Type B pancreatic cell (in vitro differentiated cells): Measurements from ENCODE around the gene PCMT1. TPM values are rescaled to one million over a fixed set of nuclear protein-coding genes. Genes with fewer than 3 reads are reported as not detected.

ENCODE experiments used
- DNase-seq: peaks from one replicate; pipeline ENCODE4 v3.0.0; 2021; ENCODE audit warnings: mixed read lengths; ENCODE audit not compliant: unreplicated experiment; ENCODE audit errors: extremely low spot score
- H3K27ac Mint-ChIP-seq: 2 replicates; pipeline ENCODE4 v1.8.0; 2021; ENCODE audit warnings: mild to moderate bottlenecking, mixed read lengths
- H3K27me3 Mint-ChIP-seq: 2 replicates; pipeline ENCODE4 v1.8.0; 2021; ENCODE audit warnings: mixed read lengths
- H3K36me3 Mint-ChIP-seq: 2 replicates; pipeline ENCODE4 v1.8.0; 2021; ENCODE audit warnings: mixed read lengths
- H3K4me1 Mint-ChIP-seq: one replicate; pipeline ENCODE4 v1.8.0; 2021; ENCODE audit warnings: mixed read lengths; ENCODE audit not compliant: unreplicated experiment
- H3K4me3 Mint-ChIP-seq: 2 replicates; pipeline ENCODE4 v1.8.0; 2021; ENCODE audit warnings: mild to moderate bottlenecking, mixed read lengths
- H3K9me3 Mint-ChIP-seq: 2 replicates; pipeline ENCODE4 v1.8.0; 2021; ENCODE audit warnings: mixed read lengths
- long read RNA-seq: library from polyadenylated mRNA; unstranded; transcript quantifications from one replicate; pipeline ENCODE4 v2.0.0, GENCODE V29; 2020
- total RNA-seq: library from RNA; stranded (reverse); gene quantifications from 2 replicates; pipeline ENCODE4 v1.2.1, GENCODE V29; 2021; ENCODE audit warnings: low replicate concordance
- TF ChIP-seq, protein P1 (sequence below): fragments of 200-600 bp; sonication (generic); conservative IDR thresholded peaks from 2 replicates; pipeline ENCODE4 v1.5.0; 2021; ENCODE audit warnings: antibody characterized with exemption, mild to moderate bottlenecking

The PCMT1 gene
- total RNA-seq: 61.2 and 65.6 TPM in 2 replicates
- long read RNA-seq, transcript PCMT1-205 (8 exons, 1,984 nt): minor isoform, 114 of 325 reads
- long read RNA-seq, transcript PCMT1-203 (8 exons, 1,938 nt): major isoform, 163 of 325 reads
- long read RNA-seq, transcript PCMT1-201 (7 exons, 1,293 nt): minor isoform, 31 of 325 reads
- long read RNA-seq, partial matches to known transcripts: 1 of 325 reads
- long read RNA-seq, other reads (novel, unspliced or antisense): 16 of 325 reads

DNA sequence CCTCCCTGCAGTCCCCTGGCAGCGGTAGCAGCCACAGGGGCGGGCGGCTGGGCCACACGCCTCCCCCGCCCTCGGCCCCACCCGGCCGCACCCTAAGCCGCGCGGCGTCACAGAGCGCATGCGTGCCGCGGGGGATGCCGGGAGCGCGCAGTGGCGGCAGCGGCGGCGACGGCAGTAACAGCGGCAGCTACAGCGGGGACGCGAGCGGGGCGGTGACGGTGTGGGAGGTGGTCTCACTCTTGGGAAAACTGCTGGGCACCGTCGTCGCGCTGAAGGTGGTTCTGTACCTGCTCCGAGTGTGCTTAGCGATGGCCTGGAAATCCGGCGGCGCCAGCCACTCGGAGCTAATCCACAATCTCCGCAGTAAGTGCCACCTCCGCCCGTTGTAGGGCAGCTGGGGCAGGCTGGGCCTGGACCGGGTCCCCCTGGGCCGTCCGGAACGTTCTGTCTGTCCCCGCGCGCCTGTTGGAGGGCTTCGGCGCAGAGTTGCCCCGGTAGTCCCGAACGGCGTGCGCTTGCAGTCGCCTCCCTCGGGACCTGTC lies at the start of gene PCMT1:
Gene PCMT1, plus strand, starts transcription at position 148 of the 542 bp plus-strand sequence. Its CDS starts 161 bp downstream, at position 309.
- H3K4me1 Mint-ChIP-seq: peaks cover 17% of the 10 kb centered on the region
- peak within 1 kb of the TSS; percentile 88 for H3K27ac Mint-ChIP-seq
- DNase-seq: peak; percentile 93
- H3K36me3 Mint-ChIP-seq: no peaks in the 10 kb centered on the region
- H3K9me3 Mint-ChIP-seq: no peaks in the 10 kb centered on the region
- TF ChIP-seq, protein P1, sequence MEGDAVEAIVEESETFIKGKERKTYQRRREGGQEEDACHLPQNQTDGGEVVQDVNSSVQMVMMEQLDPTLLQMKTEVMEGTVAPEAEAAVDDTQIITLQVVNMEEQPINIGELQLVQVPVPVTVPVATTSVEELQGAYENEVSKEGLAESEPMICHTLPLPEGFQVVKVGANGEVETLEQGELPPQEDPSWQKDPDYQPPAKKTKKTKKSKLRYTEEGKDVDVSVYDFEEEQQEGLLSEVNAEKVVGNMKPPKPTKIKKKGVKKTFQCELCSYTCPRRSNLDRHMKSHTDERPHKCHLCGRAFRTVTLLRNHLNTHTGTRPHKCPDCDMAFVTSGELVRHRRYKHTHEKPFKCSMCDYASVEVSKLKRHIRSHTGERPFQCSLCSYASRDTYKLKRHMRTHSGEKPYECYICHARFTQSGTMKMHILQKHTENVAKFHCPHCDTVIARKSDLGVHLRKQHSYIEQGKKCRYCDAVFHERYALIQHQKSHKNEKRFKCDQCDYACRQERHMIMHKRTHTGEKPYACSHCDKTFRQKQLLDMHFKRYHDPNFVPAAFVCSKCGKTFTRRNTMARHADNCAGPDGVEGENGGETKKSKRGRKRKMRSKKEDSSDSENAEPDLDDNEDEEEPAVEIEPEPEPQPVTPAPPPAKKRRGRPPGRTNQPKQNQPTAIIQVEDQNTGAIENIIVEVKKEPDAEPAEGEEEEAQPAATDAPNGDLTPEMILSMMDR: no peak
- no peaks in the 10 kb centered on the region for H3K27me3 Mint-ChIP-seq
- H3K4me3 Mint-ChIP-seq: peak within 1 kb of the TSS; percentile 94

DNA sequence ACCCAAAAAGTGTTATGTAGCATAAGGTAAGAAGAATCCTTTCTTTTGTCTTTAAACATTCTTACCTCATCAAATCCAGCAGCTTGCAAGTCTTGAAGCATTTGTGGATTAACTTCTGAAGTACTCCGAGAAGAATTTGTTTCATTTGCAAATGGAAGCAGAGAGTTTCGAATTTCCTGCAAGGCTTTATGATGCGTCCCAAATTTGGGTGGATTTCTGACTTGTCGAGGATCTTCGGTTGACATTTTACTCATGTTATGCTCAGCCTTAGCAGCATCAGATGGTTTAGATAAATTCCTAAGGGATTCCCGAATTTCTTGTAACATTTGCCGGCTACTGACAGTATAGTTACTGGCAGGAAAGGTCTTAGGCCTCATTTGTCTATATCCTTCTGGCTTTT lies 47.8 kb upstream of the PCMT1 start:
- no peaks in the 10 kb centered on the region for H3K4me1 Mint-ChIP-seq
- no peaks in the 10 kb centered on the region for H3K9me3 Mint-ChIP-seq
- TF ChIP-seq, protein P1: no peak
- DNase-seq: no peak
- no peaks in the 10 kb centered on the region for H3K27me3 Mint-ChIP-seq
- H3K4me3 Mint-ChIP-seq: no peak overlapping the region
- H3K27ac Mint-ChIP-seq: no peak overlapping the region
- peaks cover 12% of the 10 kb centered on the region for H3K36me3 Mint-ChIP-seq

DNA sequence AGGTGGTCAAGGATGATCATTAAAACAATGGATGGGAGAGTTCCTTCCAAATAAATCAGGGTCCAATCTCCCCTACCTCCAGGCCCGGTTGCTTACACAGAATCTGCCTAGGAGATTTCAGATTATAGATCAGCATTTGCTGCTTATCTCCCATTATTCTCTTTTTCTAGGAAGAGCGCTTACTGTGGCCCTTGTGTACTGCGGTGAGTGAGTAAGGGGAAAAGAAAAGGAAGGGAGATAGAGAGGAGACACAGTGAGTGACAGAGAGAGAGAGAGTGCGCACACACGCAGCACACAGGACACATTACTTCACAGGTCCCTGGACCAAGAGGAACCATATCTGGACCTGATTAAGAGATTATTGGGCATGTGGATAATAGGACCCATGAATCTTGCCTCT lies 37.8 kb upstream of the PCMT1 start:
- Mint-ChIP-seq H3K9me3 (no peaks in the 10 kb centered on the region), H3K27me3 (no peaks in the 10 kb centered on the region), H3K4me3 (no peak overlapping the region), H3K27ac (no peak overlapping the region), H3K4me1 (peaks cover 38% of the 10 kb centered on the region), H3K36me3 (peaks cover 9% of the 10 kb centered on the region)
- no peak for DNase-seq
- TF ChIP-seq, protein P1: no peak

DNA sequence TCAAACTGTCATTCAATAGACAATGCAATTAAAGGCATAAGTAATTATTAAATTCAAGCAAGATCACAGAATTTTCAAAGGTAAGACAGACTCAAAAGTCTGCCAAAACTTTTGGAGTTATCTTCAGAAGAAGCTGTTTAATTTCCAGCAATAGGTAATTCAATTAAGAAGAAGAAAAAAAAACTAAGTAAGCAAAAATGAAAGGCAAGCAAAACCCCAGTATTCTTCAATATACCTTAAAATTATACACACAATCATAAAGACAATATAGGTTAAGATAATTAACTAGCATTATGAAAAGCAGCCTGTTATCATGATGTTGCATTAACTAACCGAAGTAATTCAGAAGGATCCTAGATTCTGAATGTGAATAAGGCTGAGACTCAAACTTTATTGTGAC lies 35.1 kb upstream of the PCMT1 start:
- H3K4me1 Mint-ChIP-seq: peaks cover 37% of the 10 kb centered on the region
- no peak overlapping the region for H3K4me3 Mint-ChIP-seq
- DNase-seq: no peak
- H3K9me3 Mint-ChIP-seq: no peaks in the 10 kb centered on the region
- H3K27me3 Mint-ChIP-seq: no peaks in the 10 kb centered on the region
- TF ChIP-seq, protein P1: no peak
- peaks cover 10% of the 10 kb centered on the region for H3K36me3 Mint-ChIP-seq
- H3K27ac Mint-ChIP-seq: no peak overlapping the region

DNA sequence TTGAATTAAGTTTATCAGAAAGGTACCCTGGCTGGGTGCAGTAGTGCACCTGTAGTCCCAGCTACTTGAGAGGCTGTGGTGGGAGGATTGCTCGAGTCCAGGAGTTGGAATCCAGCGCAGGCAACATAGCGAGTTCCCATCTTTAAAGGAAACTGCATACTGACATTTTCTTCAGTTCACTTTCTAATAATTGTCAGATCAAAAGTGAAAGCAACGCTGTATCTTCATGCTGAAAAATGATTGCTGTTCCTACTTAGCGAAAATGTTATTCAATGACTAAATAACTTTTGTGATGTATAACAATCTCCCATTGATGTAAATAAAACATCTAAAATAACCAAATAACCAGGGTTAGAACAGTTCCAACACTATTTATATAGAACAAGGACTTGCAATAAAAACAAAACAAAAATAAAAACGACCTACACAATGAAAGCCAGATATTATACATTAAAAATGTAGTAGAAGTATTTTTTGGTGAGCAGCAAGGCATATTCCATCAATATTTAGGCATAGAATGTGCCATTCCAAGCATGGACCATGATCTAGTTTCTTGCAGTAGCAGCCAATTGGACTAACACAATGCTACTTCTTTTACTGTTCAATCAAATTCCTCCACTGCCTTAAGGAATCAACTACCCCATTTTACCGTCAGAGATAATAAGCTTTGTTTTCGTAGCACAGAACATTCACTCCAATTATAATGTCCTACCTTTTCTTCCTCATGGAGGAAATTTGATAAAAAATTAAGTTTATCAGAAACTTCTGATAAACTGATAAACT lies 33.2 kb upstream of the PCMT1 start:
- Mint-ChIP-seq H3K4me1 (peaks cover 23% of the 10 kb centered on the region), H3K27ac (peak overlapping the region; percentile 93), H3K4me3 (peak overlapping the region; percentile 94), H3K9me3 (no peaks in the 10 kb centered on the region), H3K27me3 (no peaks in the 10 kb centered on the region), H3K36me3 (peaks cover 11% of the 10 kb centered on the region)
- TF ChIP-seq, protein P1: no peak
- no peak for DNase-seq
